Activated CD8-positive, alpha-beta memory T cell treated with anti-CD3 and anti-CD28 coated beads, Interleukin-2, amount 10 ng/mL, durations not matched to agents 7 days and 5 days (primary cell): ENCODE results near the gene DNAAF9. TPM values are rescaled to one million over a fixed set of nuclear protein-coding genes. Genes with fewer than 3 reads are reported as not detected.
A peak's percentile ranks its signal among the peaks of the same experiment; 100 is the strongest.
"Not testable (repeated sequence)": the region's sequence is repeated elsewhere in the genome, so short reads cannot be mapped to it uniquely, and the experiment has no call there.

Experiments used
- ATAC-seq: fragments of 150-1000 bp; cut with Tn5 transposase; one replicate; pipeline ENCODE4 v1.10.0; 2021; ENCODE audit warnings: moderate library complexity
- CTCF ChIA-PET: fragments of 350-600 bp; sonication (Branson Sonifier 250); formaldehyde crosslinking; loops from one replicate; lab custom pipeline; 2021; ENCODE audit warnings: antibody characterized with exemption; lab: Charles Lee
- DNase-seq: peaks from one replicate; pipeline ENCODE4 v3.0.0-alpha.2; 2020
- H3K27ac Mint-ChIP-seq: one replicate; pipeline ENCODE4 v1.8.0; 2021; ENCODE audit warnings: mild to moderate bottlenecking, mixed read lengths
- H3K27me3 Mint-ChIP-seq: one replicate; pipeline ENCODE4 v1.8.0; 2021; ENCODE audit warnings: mixed read lengths
- H3K36me3 Mint-ChIP-seq: one replicate; pipeline ENCODE4 v1.8.0; 2021; ENCODE audit warnings: mild to moderate bottlenecking, mixed read lengths
- H3K4me1 Mint-ChIP-seq: one replicate; pipeline ENCODE4 v1.8.0; 2021; ENCODE audit warnings: mixed read lengths
- H3K4me3 Mint-ChIP-seq: one replicate; pipeline ENCODE4 v1.8.0; 2021; ENCODE audit warnings: mild to moderate bottlenecking, moderate library complexity, mixed read lengths
- H3K9me3 Mint-ChIP-seq: one replicate; pipeline ENCODE4 v1.8.0; 2022; ENCODE audit warnings: low read depth, mixed read lengths
- total RNA-seq, 2 experiments: library from RNA; stranded (reverse); gene quantifications; one replicate each; pipeline ENCODE4 v1.2.3, GENCODE V29; 2021

DNAAF9 gene
- total RNA-seq, 2 experiments from 2014 or later, result 4.4 to 5.2 TPM

- H3K36me3 Mint-ChIP-seq, result no peaks in the 10 kb centered on the region
- peaks cover 7% of the 10 kb centered on the region for H3K27me3 Mint-ChIP-seq
- no peak for DNase-seq
- no peaks in the 10 kb centered on the region for H3K9me3 Mint-ChIP-seq
- no peak overlapping the region for H3K27ac Mint-ChIP-seq
- CTCF ChIA-PET, result no interaction called here
- no peak overlapping the region for H3K4me3 Mint-ChIP-seq
- ATAC-seq, result no peak
- peaks cover 3% of the 10 kb centered on the region for H3K4me1 Mint-ChIP-seq
These were observed 23.1 kb upstream of the DNAAF9 start for GRCh38 chr20:3430376-3431069.

- CTCF ChIA-PET, result interaction anchor here (0.6 kb wide), 1 partner anchor 91 kb away, joined by 3 read pairs; no protein-coding TSS in a partner anchor
- not testable (repeated sequence) for DNase-seq, H3K4me3 Mint-ChIP-seq, H3K4me1 Mint-ChIP-seq, ATAC-seq, H3K9me3 Mint-ChIP-seq, H3K27ac Mint-ChIP-seq, H3K36me3 Mint-ChIP-seq
- H3K27me3 Mint-ChIP-seq, result peaks cover 15% of the 10 kb centered on the region
These were observed 19.3 kb upstream of the DNAAF9 start for GRCh38 chr20:3426766-3427165.

GRCh38 chr20:3423126-3423525, 15.7 kb upstream of the DNAAF9 start:
- CTCF ChIA-PET, result no interaction called here
- ATAC-seq, result no peak
- peaks cover 22% of the 10 kb centered on the region for H3K4me1 Mint-ChIP-seq

GRCh38 chr20:3421985-3422384, 14.5 kb upstream of the DNAAF9 start:
- ATAC-seq (no peak), DNase-seq (no peak)
- CTCF ChIA-PET, result interaction anchor here (4.2 kb wide), 1 partner anchor 14 kb away, joined by 38 read pairs; the partner anchor contains the start of gene DNAAF9
- Mint-ChIP-seq H3K27me3 (peaks cover 8% of the 10 kb centered on the region), H3K9me3 (no peaks in the 10 kb centered on the region), H3K36me3 (peaks cover 4% of the 10 kb centered on the region), H3K4me3 (no peak overlapping the region), H3K4me1 (peaks cover 22% of the 10 kb centered on the region), H3K27ac (peak overlapping the region; percentile 48)

More at GRCh38 chr20:3423126-3423525, 15.7 kb upstream of the DNAAF9 start:
- no peak overlapping the region for H3K4me3 Mint-ChIP-seq
- no peaks in the 10 kb centered on the region for H3K9me3 Mint-ChIP-seq
- peaks cover 4% of the 10 kb centered on the region for H3K36me3 Mint-ChIP-seq
- DNase-seq, result no peak
- peaks cover 8% of the 10 kb centered on the region for H3K27me3 Mint-ChIP-seq
- no peak overlapping the region for H3K27ac Mint-ChIP-seq

GRCh38 chr20:3420211-3420707, 12.8 kb upstream of the DNAAF9 start:
- H3K9me3 Mint-ChIP-seq, result no peaks in the 10 kb centered on the region
- peaks cover 13% of the 10 kb centered on the region for H3K27me3 Mint-ChIP-seq
- peak overlapping the region; percentile 13 for H3K4me3 Mint-ChIP-seq
- peaks cover 9% of the 10 kb centered on the region for H3K36me3 Mint-ChIP-seq
- CTCF ChIA-PET, result interaction anchor here (1.4 to 4.2 kb wide), 2 partner anchors 9 to 13 kb away, joined by 3 to 38 read pairs; partner anchors contain the start of gene DNAAF9
- ATAC-seq (peak; percentile 100), DNase-seq (peak; percentile 85)
- H3K27ac Mint-ChIP-seq, result peak overlapping the region; percentile 90
- peaks cover 19% of the 10 kb centered on the region for H3K4me1 Mint-ChIP-seq

- H3K4me3 Mint-ChIP-seq, DNase-seq, H3K27ac Mint-ChIP-seq, ATAC-seq, H3K9me3 Mint-ChIP-seq: not testable (repeated sequence)
- H3K4me1 Mint-ChIP-seq, result peaks cover 25% of the 10 kb centered on the region
- H3K36me3 Mint-ChIP-seq, result peaks cover 17% of the 10 kb centered on the region
- CTCF ChIA-PET, result interaction anchor here (4.2 kb wide), 1 partner anchor 10 kb away, joined by 38 read pairs; the partner anchor contains the start of gene DNAAF9
- peaks cover 15% of the 10 kb centered on the region for H3K27me3 Mint-ChIP-seq
These were observed 10.7 kb upstream of the DNAAF9 start for GRCh38 chr20:3418161-3418560.

- Mint-ChIP-seq H3K4me3 (no peak overlapping the region), H3K36me3 (peaks cover 14% of the 10 kb centered on the region), H3K27me3 (peaks cover 19% of the 10 kb centered on the region), H3K27ac (no peak overlapping the region), H3K4me1 (peaks cover 10% of the 10 kb centered on the region), H3K9me3 (peaks cover 3% of the 10 kb centered on the region)
- CTCF ChIA-PET, result no interaction called here
- DNase-seq (no peak), ATAC-seq (no peak)
These were observed 6.7 kb upstream of the DNAAF9 start for GRCh38 chr20:3414122-3414521.

- Mint-ChIP-seq H3K4me3 (no peak overlapping the region), H3K27ac (no peak overlapping the region), H3K27me3 (peaks cover 19% of the 10 kb centered on the region), H3K4me1 (peaks cover 13% of the 10 kb centered on the region), H3K9me3 (peaks cover 3% of the 10 kb centered on the region), H3K36me3 (peaks cover 14% of the 10 kb centered on the region)
- ATAC-seq (no peak), DNase-seq (no peak)
- CTCF ChIA-PET, result no interaction called here
These were observed 6.0 kb upstream of the DNAAF9 start for GRCh38 chr20:3413393-3413889.

- H3K4me3 Mint-ChIP-seq, result no peak overlapping the region
- CTCF ChIA-PET, result interaction anchor here (0.5 kb wide), 1 partner anchor 121 kb away, joined by 3 read pairs; no protein-coding TSS in a partner anchor
- H3K27me3 Mint-ChIP-seq, result peaks cover 19% of the 10 kb centered on the region
- DNase-seq, result no peak
- H3K9me3 Mint-ChIP-seq, result peaks cover 3% of the 10 kb centered on the region
- peaks cover 16% of the 10 kb centered on the region for H3K4me1 Mint-ChIP-seq
- peaks cover 14% of the 10 kb centered on the region for H3K36me3 Mint-ChIP-seq
- H3K27ac Mint-ChIP-seq, result no peak overlapping the region
- ATAC-seq, result no peak
These were observed 5.3 kb upstream of the DNAAF9 start for GRCh38 chr20:3412600-3413392.

- Mint-ChIP-seq H3K4me3 (no peak overlapping the region), H3K27me3 (peaks cover 14% of the 10 kb centered on the region), H3K9me3 (peaks cover 3% of the 10 kb centered on the region), H3K27ac (no peak overlapping the region), H3K36me3 (peaks cover 8% of the 10 kb centered on the region), H3K4me1 (peaks cover 32% of the 10 kb centered on the region)
- DNase-seq (no peak), ATAC-seq (no peak)
- CTCF ChIA-PET, result interaction anchor here (1.4 kb wide), 1 partner anchor 10 kb away, joined by 3 read pairs; no protein-coding TSS in a partner anchor
These were observed 3.0 kb upstream of the DNAAF9 start for GRCh38 chr20:3410464-3410863.

- Mint-ChIP-seq H3K4me1 (peaks cover 33% of the 10 kb centered on the region), H3K27me3 (peaks cover 13% of the 10 kb centered on the region), H3K27ac (peak overlapping the region; percentile 90), H3K36me3 (peaks cover 2% of the 10 kb centered on the region), H3K4me3 (no peak overlapping the region), H3K9me3 (no peaks in the 10 kb centered on the region)
- no peak for ATAC-seq
- CTCF ChIA-PET, result interaction anchor here (1.1 to 4.3 kb wide), 3 partner anchors 10 to 60 kb away, joined by 3 to 38 read pairs (median 6); no protein-coding TSS in a partner anchor
- DNase-seq, result no peak
These were observed 1.9 kb upstream of the DNAAF9 start for GRCh38 chr20:3409417-3409816.

GRCh38 chr20:3407771-3408637, 535 bp upstream of the DNAAF9 start:
- peak; percentile 75 for ATAC-seq
- Mint-ChIP-seq H3K4me1 (peaks cover 33% of the 10 kb centered on the region), H3K4me3 (peak overlapping the region; percentile 84), H3K9me3 (no peaks in the 10 kb centered on the region), H3K36me3 (no peaks in the 10 kb centered on the region), H3K27ac (peak overlapping the region; percentile 90), H3K27me3 (peaks cover 13% of the 10 kb centered on the region)
- peak; percentile 81 for DNase-seq
- CTCF ChIA-PET, result interaction anchor here (1.4 to 4.3 kb wide), 2 partner anchors 9 to 12 kb away, joined by 6 to 38 read pairs; no protein-coding TSS in a partner anchor
